Activated T-cell treated with anti-CD3 and anti-CD28 coated beads for 24 hours (primary cell): ENCODE measurements around the gene KDM4C.
A peak's percentile ranks its signal among the peaks of the same experiment; 100 is the strongest.
"Not testable (repeated sequence)": the region's sequence is repeated elsewhere in the genome, so short reads cannot be mapped to it uniquely, and the experiment has no call there.

ENCODE experiments used
- DNase-seq: peaks from one replicate; pipeline ENCODE4 v3.0.0-alpha.2; 2020; ENCODE audit warnings: low read depth

KDM4C gene

DNA sequence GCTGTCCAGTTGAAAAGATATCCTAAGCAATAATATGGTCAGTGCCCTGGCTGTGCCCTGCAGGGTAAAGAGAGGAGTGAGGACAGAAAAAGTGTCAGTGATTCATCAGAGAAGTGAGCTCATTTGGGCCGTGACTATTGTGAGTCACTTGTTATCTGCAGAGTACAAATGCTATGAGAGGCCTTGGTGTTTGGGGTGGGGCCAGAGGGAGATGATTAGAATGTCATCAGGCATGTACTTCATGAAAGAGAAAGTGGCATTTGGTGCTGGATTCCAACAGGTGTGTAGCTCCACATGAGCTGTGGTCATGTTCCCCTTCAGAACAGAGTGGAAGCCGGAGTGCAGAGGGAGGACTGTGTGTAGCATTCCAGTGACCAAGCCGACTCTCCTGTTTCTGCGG lies 174.1 kb downstream of the KDM4C start:
- DNase-seq: peak; percentile 30

DNA sequence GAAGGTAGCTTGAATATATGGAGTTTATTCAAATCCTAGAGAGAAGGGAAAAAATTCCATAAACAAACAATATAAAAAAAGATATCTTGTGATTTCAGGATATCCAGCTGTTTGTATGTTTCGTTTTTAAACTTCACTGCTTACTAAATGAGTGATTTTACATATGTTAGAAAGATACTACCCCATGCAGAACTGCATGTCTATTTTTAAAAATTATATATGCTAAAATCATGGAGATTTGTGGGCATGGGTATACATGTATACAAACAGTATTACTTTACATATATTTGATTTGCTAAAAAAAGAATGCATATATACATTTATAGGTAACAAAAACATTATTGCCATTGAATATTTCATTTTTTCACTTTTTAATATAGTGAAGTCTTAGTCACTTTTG lies 178.3 kb downstream of the KDM4C start:
- no peak for DNase-seq

DNA sequence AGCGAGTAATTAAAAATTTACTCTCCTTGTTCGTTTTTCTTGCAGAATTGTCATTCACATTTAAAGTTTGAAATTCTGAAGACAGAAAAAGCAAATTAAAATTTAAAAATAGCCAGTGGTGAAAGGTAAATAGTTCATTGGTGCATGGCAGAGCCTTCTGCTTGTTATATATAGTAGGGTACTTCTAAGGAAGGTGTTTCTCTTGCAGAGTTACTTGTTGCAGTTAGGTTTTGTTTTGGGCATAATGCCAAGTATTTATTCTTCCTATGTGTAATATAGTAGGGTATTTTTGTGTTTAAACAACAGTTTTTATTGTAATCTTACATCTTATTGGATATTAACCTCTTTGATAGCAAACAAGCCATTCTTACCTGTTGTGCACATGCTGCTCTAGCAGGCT lies 179.4 kb downstream of the KDM4C start:
- no peak for DNase-seq

- no peak for DNase-seq
Observed at GRCh38 chr9:6938447-6938846, 180.7 kb downstream of the KDM4C start.

DNA sequence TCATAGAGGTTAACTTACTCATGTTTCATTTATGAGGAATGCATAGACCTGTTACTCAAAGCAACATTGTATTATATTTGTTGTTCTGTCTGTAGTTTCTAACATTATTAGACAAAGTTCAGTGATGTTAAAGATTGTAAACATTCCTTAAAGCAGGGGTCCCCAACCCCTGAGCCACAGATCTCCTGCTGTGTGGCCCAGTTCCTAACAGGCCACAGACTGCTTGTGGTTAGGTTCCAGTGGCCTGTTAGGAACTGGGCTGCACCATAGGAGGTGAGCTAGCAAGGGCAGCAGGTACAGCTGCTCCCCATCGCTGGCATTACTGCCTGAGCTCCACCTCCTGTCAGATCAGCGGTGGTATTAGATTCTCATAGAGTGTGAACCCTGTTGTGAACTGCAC lies 181.1 kb downstream of the KDM4C start:
- no peak for DNase-seq

- no peak for DNase-seq
Observed at GRCh38 chr9:6941501-6941900, 183.7 kb downstream of the KDM4C start.

DNA sequence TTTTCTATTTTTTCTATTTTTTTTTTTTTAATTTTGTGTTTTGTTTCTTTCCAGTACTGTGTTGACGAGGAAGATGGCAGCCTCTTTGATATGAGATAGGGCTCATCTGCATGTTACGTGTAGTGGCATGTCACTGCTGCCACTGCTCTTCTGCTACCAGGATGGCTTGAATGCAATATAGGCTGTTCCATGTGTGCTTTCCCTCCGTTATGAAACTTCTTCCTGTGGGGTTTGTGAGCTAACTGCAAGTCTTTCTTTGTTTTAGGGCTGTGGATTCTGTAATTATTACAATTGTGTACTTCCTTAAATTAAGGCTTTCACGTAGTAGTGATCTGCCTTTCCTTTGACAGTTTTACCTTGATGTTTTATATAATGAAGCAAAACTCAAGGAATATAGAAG lies 184.6 kb downstream of the KDM4C start:
- no peak for DNase-seq

GRCh38 chr9:6943293-6943692 lies 185.5 kb downstream of the KDM4C start:
- no peak for DNase-seq

DNA sequence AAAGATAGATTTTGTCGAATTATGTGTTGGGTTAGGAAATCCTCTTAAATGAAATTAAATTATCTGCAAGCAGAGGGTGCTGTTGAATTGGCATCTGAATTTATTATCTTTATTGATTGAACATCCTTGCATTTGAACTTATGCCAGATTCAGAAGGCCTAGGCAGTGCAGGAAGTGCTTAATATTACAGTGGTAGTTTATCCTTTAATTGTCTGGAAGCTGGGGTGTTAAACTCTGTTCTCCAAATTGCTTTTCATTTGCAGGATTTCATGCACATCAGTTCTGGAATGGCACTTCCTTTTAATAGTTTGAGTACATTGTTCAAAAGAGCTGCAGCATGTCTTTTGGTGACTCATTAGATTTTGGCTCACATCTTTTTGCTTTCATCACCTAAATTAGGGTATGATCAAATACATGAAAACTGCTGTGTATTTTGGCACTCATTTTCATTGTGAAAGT lies 186.3 kb downstream of the KDM4C start:
- no peak for DNase-seq

DNA sequence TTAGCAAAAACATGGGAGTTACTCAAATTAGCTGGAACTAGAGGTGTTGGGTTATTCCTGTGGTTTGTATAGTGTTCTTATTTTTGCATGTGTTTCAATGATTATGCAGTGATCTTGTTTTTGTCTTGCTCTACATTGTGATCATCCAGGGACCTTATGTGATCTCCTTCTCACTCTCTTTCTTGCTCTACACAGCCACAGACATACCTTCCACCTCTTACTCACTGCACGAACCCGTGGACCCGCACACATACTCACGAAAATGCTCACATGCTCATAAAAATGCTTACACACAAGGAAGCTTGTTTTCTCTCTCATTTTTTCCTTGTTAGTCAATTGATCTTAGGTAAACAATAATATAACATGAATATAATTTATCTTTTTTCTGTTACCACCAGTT lies 187.1 kb downstream of the KDM4C start:
- no peak for DNase-seq

DNA sequence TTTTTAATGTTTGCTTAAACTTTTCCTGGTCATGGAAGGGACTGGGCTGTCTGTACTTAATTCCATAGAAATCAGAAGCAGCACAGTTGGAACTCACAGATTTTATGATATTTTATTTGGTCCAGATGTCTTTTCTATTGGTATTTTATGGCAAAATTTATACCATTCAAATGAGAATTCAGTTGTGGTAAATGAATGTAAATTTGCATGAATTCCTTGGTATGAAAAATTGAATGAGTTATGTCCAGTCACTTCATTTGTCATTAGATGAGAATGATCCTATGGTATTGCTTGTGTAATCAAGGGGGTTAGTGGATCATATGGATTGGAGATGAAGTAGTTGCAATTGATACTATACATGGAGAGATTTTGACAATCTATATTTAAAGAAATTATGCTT lies 188.0 kb downstream of the KDM4C start:
- DNase-seq: no peak

DNA sequence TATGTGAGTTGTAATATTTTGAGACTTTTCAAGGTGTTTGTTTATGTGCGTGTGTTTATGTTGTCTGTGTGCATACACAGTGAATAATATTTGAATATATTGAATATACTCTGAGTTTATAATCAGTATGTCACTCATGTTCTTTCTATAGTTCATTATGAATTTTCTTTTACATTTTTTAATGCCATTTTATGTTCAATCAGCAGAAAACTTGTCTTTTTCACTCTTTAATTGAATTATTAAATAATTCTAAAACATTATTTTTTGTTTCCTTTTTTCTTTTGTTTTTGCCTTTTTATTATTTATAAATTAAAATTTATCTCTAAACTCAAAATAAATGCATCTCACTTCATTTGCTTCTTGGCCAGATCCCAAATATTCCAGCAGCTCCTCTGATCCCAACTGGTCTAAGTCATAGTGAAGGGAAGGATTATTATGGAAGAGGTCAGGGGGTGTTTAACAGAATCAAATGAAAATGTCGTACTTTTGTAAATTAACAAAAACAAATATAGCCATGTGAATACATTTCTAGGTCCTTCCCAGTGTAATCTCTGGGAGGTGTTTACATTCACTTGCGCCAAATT lies 188.9 kb downstream of the KDM4C start:
- no peak for DNase-seq

DNA sequence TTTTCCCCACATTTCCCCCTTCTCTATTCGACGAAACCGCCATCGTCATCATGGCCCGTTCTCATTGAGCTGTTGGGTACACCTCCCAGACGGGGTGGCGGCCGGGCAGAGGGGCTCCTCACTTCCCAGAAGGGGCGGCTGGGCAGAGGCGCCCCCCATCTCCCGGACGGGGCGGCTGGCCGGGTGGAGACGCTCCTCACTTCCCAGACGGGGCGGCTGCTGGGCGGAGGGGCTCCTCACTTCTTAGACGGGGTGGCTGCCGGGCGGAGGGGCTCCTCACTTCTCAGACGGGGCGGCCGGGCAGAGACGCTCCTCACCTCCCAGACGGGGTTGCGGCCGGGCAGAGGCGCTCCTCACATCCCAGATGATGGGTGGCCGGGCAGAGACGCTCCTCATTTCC lies 191.1 kb downstream of the KDM4C start:
- not testable (repeated sequence) for DNase-seq

GRCh38 chr9:6955251-6955921 lies 197.6 kb downstream of the KDM4C start:
- DNase-seq: no peak

- no peak for DNase-seq
Observed at GRCh38 chr9:6956879-6957278, 199.1 kb downstream of the KDM4C start.

DNA sequence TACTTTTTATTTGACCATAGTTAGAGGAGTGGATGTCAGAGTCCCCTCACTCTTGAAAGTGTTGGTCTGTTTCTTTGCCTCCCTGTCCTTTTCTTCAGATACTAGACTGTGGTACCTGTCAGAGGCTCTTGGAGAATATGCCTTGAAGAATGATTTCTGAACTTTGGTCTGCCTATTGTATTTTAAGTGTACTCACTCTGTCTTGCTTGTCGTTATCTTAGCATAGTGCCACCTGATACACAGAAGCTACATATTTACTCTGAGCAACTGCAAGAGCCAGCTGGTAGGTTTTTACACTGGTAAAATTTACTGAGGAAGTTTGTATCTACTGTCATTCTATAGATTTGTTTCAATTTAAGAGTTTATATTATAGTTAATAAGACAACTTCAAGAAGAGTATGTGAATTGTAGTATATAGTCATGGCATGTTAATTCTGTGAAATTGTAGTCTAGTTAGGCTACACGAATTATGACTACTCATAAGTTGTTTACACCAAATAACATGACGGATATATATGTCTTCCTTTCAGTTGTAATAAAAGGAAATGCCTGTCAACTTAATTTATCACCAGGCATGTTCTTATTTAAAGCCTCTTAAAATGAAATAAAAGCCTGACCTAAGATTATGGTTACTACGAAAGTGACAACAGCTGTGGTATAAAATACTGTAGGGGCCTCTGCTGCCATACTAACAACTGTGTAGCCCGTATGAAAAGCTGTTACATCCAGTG lies 201.7 kb downstream of the KDM4C start:
- DNase-seq: no peak

DNA sequence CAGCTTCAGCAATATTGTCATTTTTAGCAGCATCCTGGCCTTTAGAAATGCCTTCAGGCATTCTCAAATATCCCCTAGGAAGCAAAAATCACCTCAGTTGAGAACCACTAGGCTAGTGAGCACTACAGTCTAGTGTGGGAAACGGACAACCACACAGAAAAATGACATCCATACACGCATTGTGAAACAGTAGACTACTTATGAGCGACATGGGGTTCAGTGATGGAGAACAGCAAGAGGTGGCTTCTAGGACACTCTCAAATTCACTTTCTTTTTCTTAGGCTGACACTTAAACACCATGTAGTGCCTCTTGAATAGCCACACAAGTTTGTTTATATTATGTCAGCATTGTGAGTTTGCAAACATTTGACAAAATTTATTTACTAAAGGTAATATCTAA lies 203.0 kb downstream of the KDM4C start:
- DNase-seq: no peak

- no peak for DNase-seq
Observed at GRCh38 chr9:6961845-6962522, 204.2 kb downstream of the KDM4C start.

DNA sequence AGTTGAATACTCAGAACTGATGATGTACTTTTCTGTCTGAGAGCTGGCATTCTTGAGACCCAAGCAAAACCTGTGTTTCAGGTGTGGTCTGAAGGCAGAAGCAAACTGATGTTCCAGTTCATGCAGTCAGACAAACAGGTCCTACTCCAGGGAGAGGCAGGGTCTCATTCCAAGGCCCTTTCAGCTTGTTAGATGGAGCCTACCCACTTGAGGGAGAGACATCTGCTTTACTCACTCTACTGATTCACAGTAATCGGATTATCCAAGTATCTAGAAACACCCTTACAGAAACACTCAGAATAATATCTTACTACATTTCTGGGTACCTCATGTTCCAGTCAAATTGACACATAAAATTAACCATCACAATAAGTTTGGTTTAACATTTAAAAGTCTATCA lies 207.8 kb downstream of the KDM4C start:
- no peak for DNase-seq

DNA sequence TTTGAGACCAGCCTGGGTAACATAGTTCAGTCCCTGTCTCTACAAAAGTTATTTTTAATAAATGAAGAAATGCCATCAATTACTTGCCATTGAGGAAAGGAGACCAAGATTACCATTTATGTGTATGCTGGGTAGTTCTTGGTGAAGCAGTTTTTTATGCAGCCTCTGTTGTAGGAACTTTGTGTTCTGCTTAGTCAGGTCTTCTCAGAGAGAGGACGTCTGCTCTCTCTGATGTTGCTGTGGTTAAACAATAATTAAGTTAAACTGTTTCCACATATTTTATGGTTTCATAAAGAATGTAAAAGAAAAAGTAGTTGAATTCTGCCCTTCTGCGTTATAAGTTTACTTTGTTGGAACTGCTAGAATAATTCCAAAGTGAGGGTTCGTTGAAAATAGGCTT lies 210.5 kb downstream of the KDM4C start:
- no peak for DNase-seq

DNA sequence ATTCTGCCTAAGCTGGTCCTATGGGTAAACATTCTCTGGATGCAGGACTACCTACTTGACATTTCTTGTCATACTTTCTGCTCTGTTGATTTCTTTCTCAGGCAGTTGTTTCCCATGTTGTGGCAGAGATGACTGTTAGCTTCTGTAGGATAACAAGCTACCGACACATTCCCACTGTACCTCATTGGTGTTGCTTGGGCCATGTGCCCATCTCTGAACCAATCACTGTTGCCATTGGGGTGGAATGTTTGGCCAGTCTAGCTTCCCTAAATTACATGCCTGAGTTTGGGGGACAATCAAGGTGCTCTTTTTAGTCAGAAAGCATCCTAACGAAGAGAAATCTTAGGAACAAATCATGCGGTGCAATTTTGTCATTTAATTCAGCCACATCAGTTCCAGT lies 212.0 kb downstream of the KDM4C start:
- DNase-seq: no peak

DNA sequence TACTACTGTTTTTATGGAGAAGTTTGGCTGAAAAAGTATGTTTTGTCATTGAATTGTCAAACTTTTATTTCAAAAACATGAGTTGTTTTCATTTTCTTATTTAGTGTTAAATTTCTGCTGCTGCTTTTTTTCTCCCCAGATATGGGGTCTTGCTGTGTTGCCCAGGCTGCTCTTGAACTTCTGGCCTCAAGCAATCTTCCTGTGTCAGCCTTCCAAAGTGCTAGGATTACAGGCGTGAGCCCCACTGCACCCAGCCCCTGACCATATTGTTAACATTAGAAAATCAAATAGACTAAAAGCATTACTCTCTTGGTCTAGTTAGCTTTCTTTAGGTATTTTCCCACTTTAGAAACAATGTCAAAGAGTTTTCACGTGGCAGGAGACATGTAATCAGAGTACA lies 215.3 kb downstream of the KDM4C start:
- DNase-seq: no peak

DNA sequence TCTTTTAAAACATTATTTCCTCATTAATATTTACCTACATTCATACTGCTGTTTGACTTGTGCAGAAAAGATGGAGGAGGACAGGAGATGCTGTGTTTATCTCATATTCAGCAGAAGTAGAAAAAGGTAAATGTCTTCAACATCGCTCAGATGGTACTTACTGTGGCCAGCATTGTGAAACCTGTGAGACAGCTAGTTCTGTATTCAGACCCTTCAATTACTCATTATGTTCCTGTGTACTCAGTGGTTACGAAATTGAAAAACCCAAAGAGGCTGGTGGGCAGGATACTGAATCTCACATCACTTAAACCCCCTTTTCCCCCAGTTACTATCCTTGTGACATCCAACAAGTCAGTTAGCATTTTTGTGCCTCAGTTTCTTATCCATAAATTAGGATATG lies 216.0 kb downstream of the KDM4C start:
- no peak for DNase-seq
